GM19328 (cell line): ENCODE results near the gene CCDC82.
A peak's percentile ranks its signal among the peaks of the same experiment; 100 is the strongest.

Source experiments
- ATAC-seq: cut with Tn5 transposase; IDR thresholded peaks from one replicate; pipeline ENCODE4 v1.9.1; 2021; ENCODE audit warnings: mild to moderate bottlenecking, moderate library complexity; ENCODE audit not compliant: unreplicated experiment

The CCDC82 gene

GRCh38 chr11:96365493-96365892, 24.2 kb downstream of the CCDC82 start:
- ATAC-seq: no peak

GRCh38 chr11:96361778-96362177, 27.9 kb downstream of the CCDC82 start:
- no peak for ATAC-seq

- ATAC-seq: no peak
Observed at GRCh38 chr11:96358321-96358720, 31.4 kb downstream of the CCDC82 start.

GRCh38 chr11:96357794-96358193, 31.9 kb downstream of the CCDC82 start:
- no peak for ATAC-seq

- no peak for ATAC-seq
Observed at GRCh38 chr11:96356848-96357247, 32.9 kb downstream of the CCDC82 start.

GRCh38 chr11:96342961-96343711, 46.6 kb downstream of the CCDC82 start, which contains the start of gene MAML2:
Gene MAML2 (minus strand): TSS chr11:96343195. CDS start chr11:96341895, 1,300 bp downstream.
- peak; percentile 66 for ATAC-seq

- ATAC-seq: no peak
Observed at GRCh38 chr11:96342014-96342960, 47.4 kb downstream of the CCDC82 start.

- ATAC-seq: peak; percentile 27
Observed at GRCh38 chr11:96341211-96342013, 48.3 kb downstream of the CCDC82 start.

GRCh38 chr11:96340555-96340885, 49.2 kb downstream of the CCDC82 start:
- ATAC-seq: no peak

- no peak for ATAC-seq
Observed at GRCh38 chr11:96339706-96340554, 49.8 kb downstream of the CCDC82 start.

- ATAC-seq: peak; percentile 31
Observed at GRCh38 chr11:96338910-96339705, 50.6 kb downstream of the CCDC82 start.

- ATAC-seq: peak; percentile 32
Observed at GRCh38 chr11:96337541-96338431, 51.9 kb downstream of the CCDC82 start.

GRCh38 chr11:96335388-96335787, 54.3 kb downstream of the CCDC82 start:
- no peak for ATAC-seq

GRCh38 chr11:96334219-96334618, 55.5 kb downstream of the CCDC82 start:
- no peak for ATAC-seq

GRCh38 chr11:96333191-96333719, 56.5 kb downstream of the CCDC82 start:
- ATAC-seq: no peak

- no peak for ATAC-seq
Observed at GRCh38 chr11:96332126-96332771, 57.5 kb downstream of the CCDC82 start.

- no peak for ATAC-seq
Observed at GRCh38 chr11:96331699-96332116, 58.0 kb downstream of the CCDC82 start.

- no peak for ATAC-seq
Observed at GRCh38 chr11:96330511-96330859, 59.2 kb downstream of the CCDC82 start.
